NCI-H1436 (cell line): ENCODE results near the gene MAT1A.
"Not testable (repeated sequence)": the region's sequence is repeated elsewhere in the genome, so short reads cannot be mapped to it uniquely, and the experiment has no call there.

Source experiments
- DNase-seq: peaks from one replicate; lab custom pipeline; 2025; lab: John Stamatoyannopoulos, UW

MAT1A gene

GRCh38 chr10:80264081-80265056, 25.1 kb downstream of the MAT1A start:
- DNase-seq, result no peak

GRCh38 chr10:80261316-80262030, 28.0 kb downstream of the MAT1A start:
- DNase-seq, result no peak

GRCh38 chr10:80260295-80261243, 28.9 kb downstream of the MAT1A start:
- DNase-seq, result no peak

GRCh38 chr10:80259405-80259871, 30.0 kb downstream of the MAT1A start:
- no peak for DNase-seq

- DNase-seq, result peak; percentile 10
These were observed 32.7 kb downstream of the MAT1A start for GRCh38 chr10:80256798-80257197.

- DNase-seq, result not testable (repeated sequence)
These were observed 34.7 kb downstream of the MAT1A start for GRCh38 chr10:80254726-80255125.

- DNase-seq, result not testable (repeated sequence)
These were observed 35.5 kb downstream of the MAT1A start for GRCh38 chr10:80253963-80254271.

- no peak for DNase-seq
These were observed 36.0 kb downstream of the MAT1A start for GRCh38 chr10:80253266-80253962.

GRCh38 chr10:80252296-80252887, 37.1 kb downstream of the MAT1A start:
- DNase-seq, result no peak

- not testable (repeated sequence) for DNase-seq
These were observed 37.7 kb downstream of the MAT1A start for GRCh38 chr10:80251703-80252280.

GRCh38 chr10:80250399-80250798, 39.1 kb downstream of the MAT1A start:
- not testable (repeated sequence) for DNase-seq

GRCh38 chr10:80249906-80250305, 39.6 kb downstream of the MAT1A start:
- not testable (repeated sequence) for DNase-seq

- DNase-seq, result not testable (repeated sequence)
These were observed 41.8 kb downstream of the MAT1A start for GRCh38 chr10:80247611-80248010.

GRCh38 chr10:80244371-80244770, 45.1 kb downstream of the MAT1A start:
- DNase-seq, result not testable (repeated sequence)

- not testable (repeated sequence) for DNase-seq
These were observed 47.1 kb downstream of the MAT1A start for GRCh38 chr10:80242341-80242740.

GRCh38 chr10:80236457-80236856, 53.0 kb downstream of the MAT1A start:
- not testable (repeated sequence) for DNase-seq

GRCh38 chr10:80234331-80235235, 54.9 kb downstream of the MAT1A start:
- not testable (repeated sequence) for DNase-seq

- not testable (repeated sequence) for DNase-seq
These were observed 55.6 kb downstream of the MAT1A start for GRCh38 chr10:80233871-80234270.

GRCh38 chr10:80226723-80227122, 62.7 kb downstream of the MAT1A start:
- DNase-seq, result not testable (repeated sequence)
